Parathyroid adenoma (tissue), 2 donors: ENCODE results near the gene PLOD1.

Experiments used
- H2AFZ ChIP-seq: fragments of 300-600 bp; sonication (generic); one replicate; pipeline ENCODE4 v1.7.0; 2017; ENCODE audit warnings: antibody characterized with exemption, mild to moderate bottlenecking
- H3K27ac ChIP-seq: fragments of 300-600 bp; sonication (generic); one replicate; pipeline ENCODE4 v1.7.0; 2017
- H3K27me3 ChIP-seq: fragments of 300-600 bp; sonication (generic); one replicate; pipeline ENCODE4 v1.7.0; 2017; ENCODE audit warnings: low read length; ENCODE audit not compliant: control insufficient read depth, insufficient read depth
- H3K36me3 ChIP-seq: fragments of 300-600 bp; sonication (generic); one replicate; pipeline ENCODE4 v1.7.0; 2017; ENCODE audit warnings: low read length; ENCODE audit not compliant: control insufficient read depth, insufficient read depth
- H3K4me1 ChIP-seq: fragments of 300-600 bp; sonication (generic); one replicate; pipeline ENCODE4 v1.7.0; 2017; ENCODE audit warnings: control low read depth
- H3K4me2 ChIP-seq: fragments of 300-600 bp; sonication (generic); one replicate; pipeline ENCODE4 v1.7.0; 2017; ENCODE audit warnings: low read length
- H3K4me3 ChIP-seq: fragments of 300-600 bp; sonication (generic); one replicate; pipeline ENCODE4 v1.7.0; 2017; ENCODE audit warnings: low read depth, low read length
- H3K79me2 ChIP-seq: fragments of 300-600 bp; sonication (generic); one replicate; pipeline ENCODE4 v1.7.0; 2017; ENCODE audit warnings: control low read depth
- H3K9ac ChIP-seq: fragments of 300-600 bp; sonication (generic); one replicate; pipeline ENCODE4 v1.7.0; 2017; ENCODE audit warnings: mild to moderate bottlenecking
- H3K9me3 ChIP-seq: fragments of 300-600 bp; sonication (generic); one replicate; pipeline ENCODE4 v1.7.0; 2017; ENCODE audit warnings: low read length; ENCODE audit not compliant: control insufficient read depth
- CTCF ChIP-seq: fragments of 300-600 bp; sonication (generic); IDR thresholded peaks from one replicate; pipeline ENCODE4 v1.7.0; 2017; ENCODE audit warnings: antibody characterized with exemption, mild to moderate bottlenecking
- donor health status: primary hyperparathyroidism.

Gene PLOD1

GRCh38 chr1:12015001-12015491 lies 80.5 kb downstream of the PLOD1 start:
- no peak overlapping the region for H3K9ac ChIP-seq
- no peak for TF ChIP-seq CTCF
- H3K27me3 ChIP-seq = no peaks in the 10 kb centered on the region
- no peaks in the 10 kb centered on the region for H3K79me2 ChIP-seq
- H3K27ac ChIP-seq = peak overlapping the region; percentile 78
- H3K4me2 ChIP-seq = peak overlapping the region; percentile 28
- H3K9me3 ChIP-seq = no peaks in the 10 kb centered on the region
- H3K36me3 ChIP-seq = no peaks in the 10 kb centered on the region
- peaks cover 13% of the 10 kb centered on the region for H3K4me1 ChIP-seq
- H3K4me3 ChIP-seq = peak overlapping the region; percentile 29
- H2AFZ ChIP-seq = no peak overlapping the region

GRCh38 chr1:12015499-12015898 lies 81.0 kb downstream of the PLOD1 start:
- Histone ChIP-seq H2AFZ (no peak overlapping the region), H3K9me3 (no peaks in the 10 kb centered on the region), H3K4me3 (no peak overlapping the region), H3K4me1 (peaks cover 13% of the 10 kb centered on the region), H3K27me3 (no peaks in the 10 kb centered on the region), H3K9ac (no peak overlapping the region), H3K36me3 (no peaks in the 10 kb centered on the region), H3K79me2 (no peaks in the 10 kb centered on the region), H3K27ac (peak overlapping the region; percentile 78), H3K4me2 (peak overlapping the region; percentile 3)
- TF ChIP-seq CTCF = no peak

GRCh38 chr1:12016182-12016581 lies 81.7 kb downstream of the PLOD1 start:
- no peak for TF ChIP-seq CTCF
- H3K4me1 ChIP-seq = peaks cover 11% of the 10 kb centered on the region
- H3K9ac ChIP-seq = no peak overlapping the region
- no peak overlapping the region for H3K4me3 ChIP-seq
- H3K27ac ChIP-seq = no peak overlapping the region
- H3K9me3 ChIP-seq = no peaks in the 10 kb centered on the region
- H2AFZ ChIP-seq = no peak overlapping the region
- no peak overlapping the region for H3K4me2 ChIP-seq
- H3K27me3 ChIP-seq = no peaks in the 10 kb centered on the region
- H3K36me3 ChIP-seq = no peaks in the 10 kb centered on the region
- H3K79me2 ChIP-seq = no peaks in the 10 kb centered on the region

- Histone ChIP-seq H3K4me3 (peak overlapping the region; percentile 66), H3K27me3 (no peaks in the 10 kb centered on the region), H3K9me3 (no peaks in the 10 kb centered on the region), H3K27ac (no peak overlapping the region), H3K36me3 (no peaks in the 10 kb centered on the region), H3K9ac (peak overlapping the region; percentile 46), H2AFZ (peak overlapping the region; percentile 75), H3K79me2 (no peaks in the 10 kb centered on the region), H3K4me2 (peak overlapping the region; percentile 79), H3K4me1 (no peaks in the 10 kb centered on the region)
- TF ChIP-seq CTCF = no peak
These were observed 85.5 kb downstream of the PLOD1 start for GRCh38 chr1:12019858-12020509.

- no peak for TF ChIP-seq CTCF
- Histone ChIP-seq H3K9ac (no peak overlapping the region), H3K4me1 (no peaks in the 10 kb centered on the region), H3K9me3 (no peaks in the 10 kb centered on the region), H3K4me2 (no peak overlapping the region), H3K27ac (no peak overlapping the region), H3K27me3 (no peaks in the 10 kb centered on the region), H3K79me2 (no peaks in the 10 kb centered on the region), H3K36me3 (no peaks in the 10 kb centered on the region), H3K4me3 (no peak overlapping the region), H2AFZ (no peak overlapping the region)
These were observed 87.1 kb downstream of the PLOD1 start for GRCh38 chr1:12021616-12022015.
